ENCODE measurements around the gene MYBPH. TPM values are rescaled to one million over a fixed set of nuclear protein-coding genes. Genes with fewer than 3 reads are reported as not detected.

MYBPH gene
- total and polyA plus RNA-seq, 9 donors = 109 to 554 (median 316) TPM

DNA sequence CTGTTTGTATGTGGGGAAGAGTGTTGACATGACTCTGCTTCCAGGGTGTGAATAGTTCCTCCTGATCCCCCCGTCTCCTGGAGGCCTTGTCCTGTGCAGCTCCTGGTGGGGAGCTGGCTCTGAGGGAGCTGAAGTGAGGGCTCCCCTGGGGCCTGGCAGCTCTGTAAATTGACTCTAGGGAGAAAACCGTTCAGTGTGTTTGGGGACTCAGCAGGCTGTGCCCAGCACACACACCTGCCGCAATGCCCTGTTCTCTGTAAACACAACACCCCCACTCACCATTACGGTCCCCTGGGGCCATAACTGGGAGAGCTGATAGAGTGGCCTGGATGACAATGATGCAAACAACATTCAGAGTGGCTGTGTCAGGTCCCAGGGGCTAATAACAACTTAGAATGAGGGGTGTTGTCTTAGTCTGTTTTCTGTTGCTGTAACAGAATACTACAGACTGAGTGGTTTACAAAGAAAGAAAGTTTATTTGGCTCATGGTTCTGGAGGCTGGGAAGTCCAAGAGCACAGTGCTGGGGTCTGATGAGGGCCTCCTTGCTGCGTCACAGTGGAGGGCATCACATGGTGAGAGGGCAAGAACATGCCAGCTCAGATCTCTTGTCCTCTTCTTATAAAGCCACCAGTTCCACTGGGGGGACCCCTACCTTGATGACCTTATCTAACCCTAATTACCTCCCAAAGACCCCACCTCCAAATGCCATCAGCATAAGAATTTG lies 32.8 kb downstream of the MYBPH start:
- H3K4me1 ChIP-seq (ENCODE audit: control insufficient read depth, insufficient read depth, low read length) = peaks cover 9% of the 10 kb centered on the region
- no peak overlapping the region for H3K4me3 ChIP-seq (ENCODE audit: low read length)
- WGBS (ENCODE audit: insufficient coverage) = 100% methylated on average over 1 of the region's 5 CpGs
- DNase-seq = no peak
- no peaks in the 10 kb centered on the region for H3K36me3 ChIP-seq (ENCODE audit: control insufficient read depth, insufficient read depth, low read length)
- H3K27ac ChIP-seq (ENCODE audit: low read length) = no peak overlapping the region
- no peaks in the 10 kb centered on the region for H3K9me3 ChIP-seq (replicated peaks; ENCODE audit: control insufficient read depth, low read depth, low read length)
- H3K27me3 ChIP-seq (ENCODE audit: control insufficient read depth, insufficient read depth, low read length) = peaks cover 6% of the 10 kb centered on the region

GRCh38 chr1:203142124-203142523 lies 33.5 kb downstream of the MYBPH start:
- Histone ChIP-seq H3K9me3 (replicated peaks; ENCODE audit: control insufficient read depth, low read depth, low read length) (no peaks in the 10 kb centered on the region), H3K4me3 (ENCODE audit: low read length) (no peak overlapping the region)

DNA sequence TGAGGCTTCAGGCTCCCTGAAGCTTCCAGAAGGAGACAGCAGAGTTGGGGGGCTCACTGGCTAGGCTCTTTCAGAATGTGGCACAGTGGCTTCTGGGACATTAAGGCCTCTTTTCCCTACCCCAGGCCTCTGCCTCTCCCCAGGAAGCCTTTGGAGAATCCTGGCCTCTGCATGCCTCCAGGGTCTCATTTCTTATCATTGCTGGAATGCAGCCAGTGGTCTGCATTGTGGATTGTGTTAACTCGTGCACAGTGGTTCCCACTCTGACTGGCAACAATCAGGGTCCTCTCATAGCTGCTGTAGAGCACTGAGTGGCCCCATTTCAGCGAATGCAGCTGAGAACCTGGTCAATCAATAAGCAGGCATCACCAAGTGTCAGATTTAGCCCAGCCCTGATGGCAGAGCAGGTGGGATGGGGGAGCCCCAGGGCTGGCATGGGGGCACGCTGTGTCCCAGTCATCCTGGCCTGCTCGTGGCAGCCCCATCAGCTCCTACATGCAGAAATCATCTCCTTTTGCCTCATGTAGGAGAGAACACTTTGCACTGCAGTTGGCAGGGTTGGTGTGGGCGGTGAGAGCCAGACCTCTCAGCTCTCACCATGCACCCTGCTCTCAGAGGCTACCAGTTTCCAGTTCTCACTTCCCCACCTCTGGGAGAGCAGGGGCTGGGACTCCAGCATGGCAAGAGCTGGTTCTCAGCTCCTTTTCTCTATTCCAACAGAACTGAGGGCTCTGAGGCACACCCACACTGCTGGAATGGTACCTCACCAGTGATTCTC lies 34.7 kb downstream of the MYBPH start:
- no peaks in the 10 kb centered on the region for H3K9me3 ChIP-seq (replicated peaks; ENCODE audit: control insufficient read depth, low read depth, low read length)
- H3K4me1 ChIP-seq (ENCODE audit: control insufficient read depth, insufficient read depth, low read length) = peaks cover 9% of the 10 kb centered on the region
- DNase-seq = no peak
- H3K36me3 ChIP-seq (ENCODE audit: control insufficient read depth, insufficient read depth, low read length) = no peaks in the 10 kb centered on the region
- H3K27ac ChIP-seq (ENCODE audit: low read length) = no peak overlapping the region
- H3K4me3 ChIP-seq (ENCODE audit: low read length) = no peak overlapping the region
- peaks cover 9% of the 10 kb centered on the region for H3K27me3 ChIP-seq (ENCODE audit: control insufficient read depth, insufficient read depth, low read length)
- 33% methylated on average over 2 of the region's 5 CpGs for WGBS (ENCODE audit: insufficient coverage)

More at GRCh38 chr1:203142124-203142523, 33.5 kb downstream of the MYBPH start:
- 80% methylated on average over 2 of the region's 6 CpGs for WGBS (ENCODE audit: insufficient coverage)
- no peak overlapping the region for H3K27ac ChIP-seq (ENCODE audit: low read length)
- DNase-seq = no peak
- H3K4me1 ChIP-seq (ENCODE audit: control insufficient read depth, insufficient read depth, low read length) = peaks cover 9% of the 10 kb centered on the region
- peaks cover 6% of the 10 kb centered on the region for H3K27me3 ChIP-seq (ENCODE audit: control insufficient read depth, insufficient read depth, low read length)
- H3K36me3 ChIP-seq (ENCODE audit: control insufficient read depth, insufficient read depth, low read length) = no peaks in the 10 kb centered on the region

DNA sequence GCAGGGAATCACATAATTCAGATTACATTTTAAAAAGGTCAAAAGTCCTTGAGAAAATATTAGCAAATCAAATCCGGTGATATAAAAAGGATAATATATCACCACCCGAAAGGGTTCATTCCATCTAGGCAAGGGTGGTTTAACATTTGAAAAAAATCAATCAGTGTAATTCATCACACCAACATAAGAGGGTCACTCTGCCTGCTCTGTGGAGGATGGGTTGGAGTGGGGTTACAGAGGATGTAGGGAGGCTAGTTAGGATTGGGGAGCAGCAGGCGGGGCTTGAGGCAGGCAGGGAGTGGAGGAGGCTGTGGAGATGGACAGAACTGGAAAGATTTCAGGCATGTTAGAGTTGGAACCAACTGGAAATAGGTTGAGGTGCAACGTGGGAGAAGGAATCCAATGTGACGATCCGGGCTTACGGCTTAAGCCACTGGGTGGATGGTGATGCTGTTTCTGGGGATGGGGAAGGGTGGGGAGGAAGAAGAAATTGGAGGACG lies 35.6 kb downstream of the MYBPH start:
- Histone ChIP-seq H3K27ac (ENCODE audit: low read length) (no peak overlapping the region), H3K4me1 (ENCODE audit: control insufficient read depth, insufficient read depth, low read length) (peaks cover 9% of the 10 kb centered on the region), H3K27me3 (ENCODE audit: control insufficient read depth, insufficient read depth, low read length) (peaks cover 9% of the 10 kb centered on the region), H3K9me3 (replicated peaks; ENCODE audit: control insufficient read depth, low read depth, low read length) (no peaks in the 10 kb centered on the region), H3K36me3 (ENCODE audit: control insufficient read depth, insufficient read depth, low read length) (no peaks in the 10 kb centered on the region), H3K4me3 (ENCODE audit: low read length) (no peak overlapping the region)
- no peak for DNase-seq
- WGBS (ENCODE audit: insufficient coverage) = 68% methylated on average over 5 of the region's 8 CpGs

GRCh38 chr1:203138066-203138465 lies 37.6 kb downstream of the MYBPH start:
- peaks cover 9% of the 10 kb centered on the region for H3K27me3 ChIP-seq (ENCODE audit: control insufficient read depth, insufficient read depth, low read length)
- H3K4me3 ChIP-seq (ENCODE audit: low read length) = no peak overlapping the region
- 77% methylated on average over 3 of the region's 3 CpGs for WGBS (ENCODE audit: insufficient coverage)
- H3K4me1 ChIP-seq (ENCODE audit: control insufficient read depth, insufficient read depth, low read length) = peaks cover 9% of the 10 kb centered on the region
- no peaks in the 10 kb centered on the region for H3K36me3 ChIP-seq (ENCODE audit: control insufficient read depth, insufficient read depth, low read length)
- H3K9me3 ChIP-seq (replicated peaks; ENCODE audit: control insufficient read depth, low read depth, low read length) = no peaks in the 10 kb centered on the region
- DNase-seq = no peak
- no peak overlapping the region for H3K27ac ChIP-seq (ENCODE audit: low read length)

- Histone ChIP-seq H3K36me3 (ENCODE audit: control insufficient read depth, insufficient read depth, low read length) (no peaks in the 10 kb centered on the region), H3K9me3 (replicated peaks; ENCODE audit: control insufficient read depth, low read depth, low read length) (no peaks in the 10 kb centered on the region), H3K27ac (ENCODE audit: low read length) (no peak overlapping the region), H3K27me3 (ENCODE audit: control insufficient read depth, insufficient read depth, low read length) (peaks cover 6% of the 10 kb centered on the region), H3K4me3 (ENCODE audit: low read length) (no peak overlapping the region), H3K4me1 (ENCODE audit: control insufficient read depth, insufficient read depth, low read length) (peaks cover 9% of the 10 kb centered on the region)
- 87% methylated on average over 3 of the region's 4 CpGs for WGBS (ENCODE audit: insufficient coverage)
- no peak for DNase-seq
Measured at GRCh38 chr1:203137324-203137723, 38.3 kb downstream of the MYBPH start.

GRCh38 chr1:203136409-203137042 lies 39.1 kb downstream of the MYBPH start:
- Histone ChIP-seq H3K4me1 (ENCODE audit: control insufficient read depth, insufficient read depth, low read length) (peaks cover 11% of the 10 kb centered on the region), H3K27ac (ENCODE audit: low read length) (no peak overlapping the region), H3K27me3 (ENCODE audit: control insufficient read depth, insufficient read depth, low read length) (peaks cover 8% of the 10 kb centered on the region), H3K36me3 (ENCODE audit: control insufficient read depth, insufficient read depth, low read length) (no peaks in the 10 kb centered on the region), H3K9me3 (replicated peaks; ENCODE audit: control insufficient read depth, low read depth, low read length) (no peaks in the 10 kb centered on the region), H3K4me3 (ENCODE audit: low read length) (no peak overlapping the region)
- WGBS (ENCODE audit: insufficient coverage) = no CpG with 5 or more reads among the region's 1 CpG
- no peak for DNase-seq

DNA sequence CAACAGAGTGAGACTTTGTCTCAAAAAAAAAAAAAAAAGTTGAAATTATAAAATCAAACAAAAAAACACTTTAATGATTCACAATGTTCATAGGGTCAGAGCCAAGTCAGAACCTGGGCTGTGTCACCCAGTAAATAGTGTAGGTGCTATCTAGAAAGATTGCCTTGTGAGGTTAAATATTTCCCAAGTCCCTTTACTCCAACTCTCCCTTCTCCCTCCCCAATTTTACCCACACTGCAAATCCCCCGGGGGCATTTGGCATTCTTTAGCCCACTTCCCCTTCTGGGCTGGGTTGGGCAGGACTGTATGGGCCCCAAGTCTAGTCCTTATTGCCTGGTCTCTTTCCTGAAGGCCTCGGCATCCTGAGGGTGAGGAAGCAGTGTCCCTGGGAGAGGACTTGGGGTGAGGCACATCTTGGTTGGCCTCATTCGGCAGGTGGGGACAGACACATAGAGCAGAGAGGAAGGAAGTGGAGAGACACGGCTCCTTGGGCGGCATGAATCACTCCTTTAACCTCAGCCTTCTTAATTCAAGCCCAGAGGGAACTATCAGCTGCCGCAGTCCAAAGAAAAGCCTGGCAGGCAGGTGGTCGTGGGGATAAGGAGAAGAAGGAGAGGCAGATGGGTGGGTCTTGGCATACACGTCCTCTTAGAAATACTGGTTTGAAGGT lies 39.9 kb downstream of the MYBPH start:
- peaks cover 8% of the 10 kb centered on the region for H3K27me3 ChIP-seq (ENCODE audit: control insufficient read depth, insufficient read depth, low read length)
- H3K4me1 ChIP-seq (ENCODE audit: control insufficient read depth, insufficient read depth, low read length) = peaks cover 15% of the 10 kb centered on the region
- whole genome bisulfite sequencing (ENCODE audit: insufficient coverage) = no CpG with 5 or more reads among the region's 8 CpGs
- H3K9me3 ChIP-seq (replicated peaks; ENCODE audit: control insufficient read depth, low read depth, low read length) = no peaks in the 10 kb centered on the region
- H3K36me3 ChIP-seq (ENCODE audit: control insufficient read depth, insufficient read depth, low read length) = no peaks in the 10 kb centered on the region
- DNase-seq = no peak
- no peak overlapping the region for H3K4me3 ChIP-seq (ENCODE audit: low read length)
- H3K27ac ChIP-seq (ENCODE audit: low read length) = no peak overlapping the region

GRCh38 chr1:203133970-203134725 lies 41.5 kb downstream of the MYBPH start:
- no peak for DNase-seq
- H3K27me3 ChIP-seq (ENCODE audit: control insufficient read depth, insufficient read depth, low read length) = peaks cover 8% of the 10 kb centered on the region
- WGBS (ENCODE audit: insufficient coverage) = 42% methylated on average over 7 of the region's 12 CpGs

More at GRCh38 chr1:203133970-203134725, 41.5 kb downstream of the MYBPH start:
- H3K27ac ChIP-seq (ENCODE audit: low read length) = no peak overlapping the region
- no peaks in the 10 kb centered on the region for H3K9me3 ChIP-seq (replicated peaks; ENCODE audit: control insufficient read depth, low read depth, low read length)
- no peak overlapping the region for H3K4me3 ChIP-seq (ENCODE audit: low read length)
- no peaks in the 10 kb centered on the region for H3K36me3 ChIP-seq (ENCODE audit: control insufficient read depth, insufficient read depth, low read length)
- peaks cover 27% of the 10 kb centered on the region for H3K4me1 ChIP-seq (ENCODE audit: control insufficient read depth, insufficient read depth, low read length)
